ENCODE measurements around the gene PGBD4.

DNA sequence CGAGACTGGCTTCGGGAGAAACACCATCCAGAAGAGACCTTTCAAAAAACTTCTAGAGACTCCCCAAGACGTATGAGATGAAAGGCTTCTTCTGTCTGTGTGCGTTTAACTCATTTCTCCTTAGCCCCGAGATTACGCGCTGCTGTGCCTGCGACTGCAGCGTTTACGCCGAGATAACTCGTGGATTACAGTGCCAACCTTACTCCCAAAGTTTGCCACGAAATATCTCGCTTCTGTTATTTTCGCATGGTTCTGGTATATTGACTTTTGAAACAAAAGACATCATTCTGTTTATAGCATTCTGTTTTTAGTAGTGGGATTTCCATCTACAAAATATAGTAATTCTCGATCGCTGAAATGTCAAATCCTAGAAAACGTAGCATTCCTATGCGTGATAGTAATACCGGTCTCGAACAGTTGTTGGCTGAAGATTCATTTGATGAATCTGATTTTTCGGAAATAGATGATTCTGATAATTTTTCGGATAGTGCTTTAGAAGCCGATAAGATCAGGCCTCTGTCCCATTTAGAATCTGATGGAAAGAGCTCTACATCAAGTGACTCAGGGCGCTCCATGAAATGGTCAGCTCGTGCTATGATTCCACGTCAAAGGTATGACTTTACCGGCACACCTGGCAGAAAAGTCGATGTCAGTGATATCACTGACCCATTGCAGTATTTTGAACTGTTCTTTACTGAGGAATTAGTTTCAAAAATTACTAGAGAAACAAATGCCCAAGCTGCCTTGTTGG lies 467 bp downstream of the PGBD4 start:
- TF ChIP-seq, protein P1, sequence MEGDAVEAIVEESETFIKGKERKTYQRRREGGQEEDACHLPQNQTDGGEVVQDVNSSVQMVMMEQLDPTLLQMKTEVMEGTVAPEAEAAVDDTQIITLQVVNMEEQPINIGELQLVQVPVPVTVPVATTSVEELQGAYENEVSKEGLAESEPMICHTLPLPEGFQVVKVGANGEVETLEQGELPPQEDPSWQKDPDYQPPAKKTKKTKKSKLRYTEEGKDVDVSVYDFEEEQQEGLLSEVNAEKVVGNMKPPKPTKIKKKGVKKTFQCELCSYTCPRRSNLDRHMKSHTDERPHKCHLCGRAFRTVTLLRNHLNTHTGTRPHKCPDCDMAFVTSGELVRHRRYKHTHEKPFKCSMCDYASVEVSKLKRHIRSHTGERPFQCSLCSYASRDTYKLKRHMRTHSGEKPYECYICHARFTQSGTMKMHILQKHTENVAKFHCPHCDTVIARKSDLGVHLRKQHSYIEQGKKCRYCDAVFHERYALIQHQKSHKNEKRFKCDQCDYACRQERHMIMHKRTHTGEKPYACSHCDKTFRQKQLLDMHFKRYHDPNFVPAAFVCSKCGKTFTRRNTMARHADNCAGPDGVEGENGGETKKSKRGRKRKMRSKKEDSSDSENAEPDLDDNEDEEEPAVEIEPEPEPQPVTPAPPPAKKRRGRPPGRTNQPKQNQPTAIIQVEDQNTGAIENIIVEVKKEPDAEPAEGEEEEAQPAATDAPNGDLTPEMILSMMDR (IDR thresholded peaks at IDR 0.05), result peak in 1 of 6 experiments; percentile 3
- no peak for TF ChIP-seq POLR2A (IDR thresholded peaks at IDR 0.05)
